Measurements from ENCODE around the gene NAALADL2. TPM values are rescaled to one million over a fixed set of nuclear protein-coding genes. Genes with fewer than 3 reads are reported as not detected.

Gene NAALADL2
- total and polyA plus RNA-seq, 2 experiments from 2014 or later = 3.4 to 15.3 TPM

- Histone ChIP-seq H3K4me2 (no peak overlapping the region), H4K20me1 (ENCODE audit: insufficient read depth, poor library complexity, severe bottlenecking) (no peaks in the 10 kb centered on the region), H2AFZ (no peak overlapping the region), H3K79me2 (no peaks in the 10 kb centered on the region), H3K36me3 (replicated peaks; ENCODE audit: insufficient read depth, low read depth) (no peaks in the 10 kb centered on the region), H3K4me1 (ENCODE audit: insufficient read depth) (no peaks in the 10 kb centered on the region), H3K27ac (no peak overlapping the region), H3K27me3 (no peaks in the 10 kb centered on the region), H3K9me2 (replicated peaks; ENCODE audit: insufficient read depth) (no peaks in the 10 kb centered on the region), H3K9me3 (ENCODE audit: low read depth) (no peaks in the 10 kb centered on the region), H3K4me3 (no peak overlapping the region)
- WGBS (ENCODE audit: low lambda C conversion rate, missing lambda C conversion rate) = 97% methylated on average over 2 of the region's 2 CpGs
- DNase-seq (ENCODE audit: low spot score) = no peak
- TF ChIP-seq EZH2phosphoT487 (IDR thresholded peaks at IDR 0.05; ENCODE audit: low read depth, severe bottlenecking, unreplicated experiment) (no peak), CTCF (IDR thresholded peaks at IDR 0.05; ENCODE audit: poor library complexity) (no peak), EZH2 (IDR thresholded peaks at IDR 0.05; ENCODE audit: borderline replicate concordance) (no peak)
Measured at GRCh38 chr3:175349168-175349567, 490.0 kb downstream of the NAALADL2 start.

GRCh38 chr3:175355801-175356335 is 496.7 kb downstream of the NAALADL2 start:
- Histone ChIP-seq H3K4me2 (no peak overlapping the region), H3K27me3 (no peaks in the 10 kb centered on the region), H3K79me2 (no peaks in the 10 kb centered on the region), H3K4me3 (no peak overlapping the region), H3K36me3 (replicated peaks; ENCODE audit: insufficient read depth, low read depth) (no peaks in the 10 kb centered on the region), H3K9me3 (ENCODE audit: low read depth) (no peaks in the 10 kb centered on the region), H2AFZ (no peak overlapping the region), H3K4me1 (ENCODE audit: insufficient read depth) (no peaks in the 10 kb centered on the region), H4K20me1 (ENCODE audit: insufficient read depth, poor library complexity, severe bottlenecking) (no peaks in the 10 kb centered on the region), H3K27ac (no peak overlapping the region), H3K9me2 (replicated peaks; ENCODE audit: insufficient read depth) (no peaks in the 10 kb centered on the region)
- WGBS (ENCODE audit: low lambda C conversion rate, missing lambda C conversion rate) = 93% methylated on average over 3 of the region's 3 CpGs
- TF ChIP-seq EZH2 (IDR thresholded peaks at IDR 0.05; ENCODE audit: borderline replicate concordance) (no peak), EZH2phosphoT487 (IDR thresholded peaks at IDR 0.05; ENCODE audit: low read depth, severe bottlenecking, unreplicated experiment) (no peak), CTCF (IDR thresholded peaks at IDR 0.05; ENCODE audit: poor library complexity) (no peak)
- DNase-seq (ENCODE audit: low spot score) = no peak

DNA sequence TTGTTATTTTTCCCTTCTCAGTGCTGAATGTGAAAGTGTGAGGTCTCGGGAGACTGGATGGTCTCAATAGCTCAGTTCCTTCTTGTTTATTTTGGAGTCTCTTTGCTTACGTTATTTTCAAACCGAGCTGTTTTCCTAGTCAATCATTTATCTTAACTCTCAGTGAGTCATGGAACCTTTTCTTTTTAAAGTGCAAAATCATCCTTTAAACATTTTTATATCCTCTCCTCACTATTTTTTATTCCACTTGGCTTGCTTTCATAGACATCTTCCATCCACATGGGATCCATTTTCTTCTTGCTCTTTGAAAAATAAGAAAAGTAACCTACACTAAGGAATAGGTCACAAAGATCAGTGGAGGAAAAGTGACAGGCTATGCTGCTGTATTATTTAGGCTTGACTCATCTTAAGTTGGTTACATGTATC is 497.8 kb downstream of the NAALADL2 start:
- Histone ChIP-seq H3K4me2 (no peak overlapping the region), H2AFZ (no peak overlapping the region), H3K36me3 (replicated peaks; ENCODE audit: insufficient read depth, low read depth) (no peaks in the 10 kb centered on the region), H3K9me2 (replicated peaks; ENCODE audit: insufficient read depth) (no peaks in the 10 kb centered on the region), H3K4me1 (ENCODE audit: insufficient read depth) (no peaks in the 10 kb centered on the region), H3K27ac (no peak overlapping the region), H3K4me3 (no peak overlapping the region), H3K27me3 (no peaks in the 10 kb centered on the region), H4K20me1 (ENCODE audit: insufficient read depth, poor library complexity, severe bottlenecking) (no peaks in the 10 kb centered on the region), H3K79me2 (no peaks in the 10 kb centered on the region), H3K9me3 (ENCODE audit: low read depth) (no peaks in the 10 kb centered on the region)
- WGBS (ENCODE audit: low lambda C conversion rate, missing lambda C conversion rate) = 61% methylated on average over 3 of the region's 3 CpGs
- DNase-seq (ENCODE audit: low spot score) = no peak
- TF ChIP-seq EZH2 (IDR thresholded peaks at IDR 0.05; ENCODE audit: borderline replicate concordance) (no peak), EZH2phosphoT487 (IDR thresholded peaks at IDR 0.05; ENCODE audit: low read depth, severe bottlenecking, unreplicated experiment) (no peak), CTCF (IDR thresholded peaks at IDR 0.05; ENCODE audit: poor library complexity) (no peak)

All from hepatocyte (in vitro differentiated cells).